Thyroid gland (tissue), 4 donors: Measurements from ENCODE around the gene MECR.

Experiments
- POLR2A ChIP-seq, 2 donors: fragments of 450-650 bp; IDR thresholded peaks; one replicate each; pipeline ENCODE4 v1.6.1; 2017; ENCODE audit warnings: antibody characterized with exemption in 2 of 2, mild to moderate bottlenecking in 2 of 2, moderate library complexity in 1 of 2
- TF ChIP-seq, protein P1 (sequence below), 6 experiments: fragments of 200-600 bp in 3 of 6; fragments of 450-650 bp in 3 of 6; sonication (generic) in 3 of 6; IDR thresholded peaks; one replicate each; pipeline ENCODE4 v1.5.1; 2016 to 2019; ENCODE audit warnings: antibody characterized with exemption in 6 of 6, mild to moderate bottlenecking in 2 of 6, inconsistent platforms in 1 of 6, moderate library complexity in 1 of 6

- TF ChIP-seq, protein P1, sequence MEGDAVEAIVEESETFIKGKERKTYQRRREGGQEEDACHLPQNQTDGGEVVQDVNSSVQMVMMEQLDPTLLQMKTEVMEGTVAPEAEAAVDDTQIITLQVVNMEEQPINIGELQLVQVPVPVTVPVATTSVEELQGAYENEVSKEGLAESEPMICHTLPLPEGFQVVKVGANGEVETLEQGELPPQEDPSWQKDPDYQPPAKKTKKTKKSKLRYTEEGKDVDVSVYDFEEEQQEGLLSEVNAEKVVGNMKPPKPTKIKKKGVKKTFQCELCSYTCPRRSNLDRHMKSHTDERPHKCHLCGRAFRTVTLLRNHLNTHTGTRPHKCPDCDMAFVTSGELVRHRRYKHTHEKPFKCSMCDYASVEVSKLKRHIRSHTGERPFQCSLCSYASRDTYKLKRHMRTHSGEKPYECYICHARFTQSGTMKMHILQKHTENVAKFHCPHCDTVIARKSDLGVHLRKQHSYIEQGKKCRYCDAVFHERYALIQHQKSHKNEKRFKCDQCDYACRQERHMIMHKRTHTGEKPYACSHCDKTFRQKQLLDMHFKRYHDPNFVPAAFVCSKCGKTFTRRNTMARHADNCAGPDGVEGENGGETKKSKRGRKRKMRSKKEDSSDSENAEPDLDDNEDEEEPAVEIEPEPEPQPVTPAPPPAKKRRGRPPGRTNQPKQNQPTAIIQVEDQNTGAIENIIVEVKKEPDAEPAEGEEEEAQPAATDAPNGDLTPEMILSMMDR (IDR thresholded peaks at IDR 0.05) = no peak
- TF ChIP-seq POLR2A (IDR thresholded peaks at IDR 0.05) = no peak
These were observed 9.4 kb downstream of the MECR start for GRCh38 chr1:29221296-29221695.
